ENCODE results near the gene CSF1.
"Not testable (repeated sequence)": the region's sequence is repeated elsewhere in the genome, so short reads cannot be mapped to it uniquely, and the experiment has no call there.

The CSF1 gene

DNA sequence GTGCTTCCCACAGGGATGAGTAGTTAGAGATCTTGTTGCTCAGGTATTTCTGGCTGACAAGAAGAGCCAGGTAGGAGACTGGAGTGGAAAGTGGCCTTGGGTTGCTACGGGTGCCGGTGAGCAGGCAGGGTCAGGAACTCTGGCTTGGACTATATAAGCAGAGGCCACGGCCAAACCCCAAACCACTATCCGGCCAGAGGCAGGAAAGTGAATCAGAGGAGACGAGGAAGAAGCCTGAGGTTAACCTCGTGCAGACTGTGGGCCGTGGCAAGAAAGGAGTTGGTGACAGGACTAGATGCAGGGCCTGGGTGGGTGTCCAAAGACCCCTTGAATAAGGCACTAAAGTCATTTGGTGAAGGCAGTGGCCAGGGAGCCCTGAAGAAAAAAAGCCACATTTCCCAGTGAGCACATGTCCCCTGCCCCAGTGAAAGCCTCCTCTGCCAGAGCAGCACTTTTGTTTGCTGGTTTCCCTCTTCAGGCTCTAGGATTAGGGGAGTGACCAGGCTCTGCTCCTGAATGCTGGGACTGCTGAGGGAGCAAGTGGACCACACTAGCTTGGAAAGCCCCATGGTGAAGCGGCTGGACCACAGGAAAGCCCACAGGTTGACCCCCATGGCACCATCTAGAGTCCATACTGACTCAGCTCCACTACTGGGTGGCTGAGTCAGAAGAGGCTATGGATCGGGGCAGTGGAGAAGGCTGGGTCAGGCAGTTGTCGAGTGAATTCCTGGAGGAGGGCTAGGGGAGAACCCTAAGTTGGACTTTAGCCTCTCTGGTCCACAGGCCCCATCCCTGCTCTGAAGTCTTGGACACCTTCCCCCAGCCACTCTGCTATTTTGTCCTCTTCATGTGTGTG is 23.4 kb downstream of the CSF1 start:
- DNase-seq (ENCODE audit: low read depth in 2 of 2, low spot score in 1 of 2), result no peak

DNA sequence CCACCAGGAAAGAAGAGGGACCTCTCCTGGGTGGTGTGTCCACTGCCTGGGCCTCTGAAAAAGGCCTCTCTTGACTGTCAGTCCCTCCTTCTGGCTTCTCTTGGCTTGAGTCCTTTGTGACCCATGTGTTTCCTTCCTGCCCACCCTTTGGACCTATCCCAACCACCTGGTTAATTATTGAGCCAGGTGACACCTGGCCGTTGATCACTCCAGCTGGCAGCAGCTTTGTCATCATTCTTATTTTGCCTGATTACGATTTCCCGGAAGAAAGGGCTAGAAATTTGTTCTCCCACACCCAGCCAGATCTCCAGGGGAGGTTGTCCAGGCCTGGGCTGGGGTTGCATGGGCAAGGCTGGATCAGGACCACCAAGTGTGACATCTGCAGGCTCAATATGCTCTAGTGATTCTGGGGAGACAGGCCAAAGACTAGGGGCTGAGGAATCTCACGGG is 24.8 kb downstream of the CSF1 start:
- DNase-seq (ENCODE audit: low read depth in 2 of 2, low spot score in 1 of 2), result no peak

DNA sequence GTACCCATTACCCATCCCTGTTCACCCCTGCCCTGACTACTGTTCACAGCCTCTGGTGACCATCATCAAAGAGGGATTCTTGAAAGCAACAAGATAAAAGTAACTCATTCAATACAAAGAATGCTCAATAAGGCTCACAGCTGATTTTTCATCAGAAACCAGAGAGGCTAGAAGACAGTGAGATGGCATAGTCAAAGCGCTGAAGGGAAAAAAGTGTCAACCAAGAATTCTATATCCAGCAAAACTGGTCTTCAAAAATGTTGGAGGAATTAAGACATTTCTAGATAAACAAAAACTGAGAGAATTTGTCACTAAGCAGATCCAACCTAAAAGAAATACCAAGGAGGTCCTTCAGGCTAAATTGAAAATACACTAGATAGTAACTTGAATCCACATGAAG is 27.1 kb downstream of the CSF1 start:
- DNase-seq (ENCODE audit: low read depth in 2 of 2, low spot score in 1 of 2), result no peak

DNA sequence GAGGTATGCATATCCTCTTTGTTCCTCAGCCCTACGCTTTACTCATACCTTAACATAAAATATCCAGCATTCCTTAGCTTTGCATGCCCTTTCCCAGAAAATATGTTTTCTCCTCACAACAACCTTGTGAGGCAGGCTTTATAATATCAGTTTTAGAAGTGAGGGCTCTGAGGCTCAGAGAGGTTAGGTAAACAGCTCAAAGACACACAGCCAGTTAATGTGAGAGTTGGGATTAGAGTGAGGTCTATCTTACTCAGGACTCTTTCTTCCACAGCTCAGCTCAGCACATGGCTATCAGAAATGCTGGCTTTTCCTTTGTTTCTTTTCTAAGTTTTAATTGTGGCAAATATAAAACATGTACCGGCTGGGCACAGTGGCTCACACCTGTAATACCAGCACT is 27.9 kb downstream of the CSF1 start:
- DNase-seq (ENCODE audit: low read depth in 2 of 2, low spot score in 1 of 2), result no peak

DNA sequence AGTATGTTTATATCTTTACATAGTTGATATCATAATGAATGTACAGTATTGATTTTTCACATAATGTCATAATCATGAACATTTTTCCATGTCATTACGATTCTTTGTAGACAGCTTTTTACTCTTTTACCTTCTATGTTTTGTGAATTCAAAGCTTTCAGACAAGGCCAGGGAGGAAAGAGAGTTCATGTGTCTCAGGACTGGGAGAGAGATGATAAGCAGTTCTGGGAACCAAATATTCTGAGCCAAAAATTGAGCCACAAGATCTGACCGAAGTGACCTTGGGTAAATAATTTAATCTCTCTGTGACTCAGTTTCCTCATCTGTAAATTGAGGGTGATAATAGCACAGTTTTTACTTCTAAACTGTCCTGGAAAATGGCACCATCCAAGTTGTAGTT is 31.8 kb downstream of the CSF1 start:
- DNase-seq (ENCODE audit: low read depth in 2 of 2, low spot score in 1 of 2), result no peak

DNA sequence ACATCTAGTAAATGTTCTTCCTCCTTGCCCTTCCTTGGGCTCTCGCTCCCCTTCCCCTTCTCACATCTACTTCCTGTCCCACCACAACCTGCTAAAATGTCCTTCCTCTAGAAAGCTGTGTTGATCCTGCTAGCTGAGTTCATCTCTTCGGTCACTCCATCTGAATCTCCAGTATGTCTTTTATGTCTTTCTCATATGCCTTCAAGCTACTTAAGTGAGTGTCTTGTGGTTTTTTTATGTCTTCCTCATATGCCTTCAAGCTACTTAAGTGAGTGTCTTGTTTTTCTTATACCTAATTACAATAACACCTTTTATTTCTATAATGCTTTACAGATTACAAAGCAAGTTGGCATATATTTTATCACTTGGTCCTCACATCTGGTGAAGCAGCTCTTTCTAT is 33.9 kb downstream of the CSF1 start:
- no peak for DNase-seq (ENCODE audit: low read depth in 2 of 2, low spot score in 1 of 2)

DNA sequence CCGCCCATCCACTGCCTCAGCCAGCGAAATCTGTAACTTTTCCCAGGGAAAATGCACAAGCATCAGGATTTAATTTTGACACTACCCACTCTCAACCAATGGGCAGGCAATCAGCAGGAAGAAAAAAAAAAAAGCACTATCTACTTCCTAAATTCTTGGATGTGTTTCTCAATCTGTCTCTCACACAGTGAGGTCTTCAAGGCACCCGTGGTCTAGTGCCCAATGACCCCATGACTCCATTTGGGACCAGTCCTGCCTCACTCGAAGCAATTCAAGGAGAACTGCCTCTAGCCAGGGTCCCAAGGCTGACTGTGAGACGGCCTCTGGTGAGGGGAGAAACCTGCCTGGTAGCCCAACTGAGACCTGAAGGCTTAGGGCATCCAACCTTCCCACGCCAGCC is 35.9 kb downstream of the CSF1 start:
- no peak for DNase-seq (ENCODE audit: low read depth in 2 of 2, low spot score in 1 of 2)

DNA sequence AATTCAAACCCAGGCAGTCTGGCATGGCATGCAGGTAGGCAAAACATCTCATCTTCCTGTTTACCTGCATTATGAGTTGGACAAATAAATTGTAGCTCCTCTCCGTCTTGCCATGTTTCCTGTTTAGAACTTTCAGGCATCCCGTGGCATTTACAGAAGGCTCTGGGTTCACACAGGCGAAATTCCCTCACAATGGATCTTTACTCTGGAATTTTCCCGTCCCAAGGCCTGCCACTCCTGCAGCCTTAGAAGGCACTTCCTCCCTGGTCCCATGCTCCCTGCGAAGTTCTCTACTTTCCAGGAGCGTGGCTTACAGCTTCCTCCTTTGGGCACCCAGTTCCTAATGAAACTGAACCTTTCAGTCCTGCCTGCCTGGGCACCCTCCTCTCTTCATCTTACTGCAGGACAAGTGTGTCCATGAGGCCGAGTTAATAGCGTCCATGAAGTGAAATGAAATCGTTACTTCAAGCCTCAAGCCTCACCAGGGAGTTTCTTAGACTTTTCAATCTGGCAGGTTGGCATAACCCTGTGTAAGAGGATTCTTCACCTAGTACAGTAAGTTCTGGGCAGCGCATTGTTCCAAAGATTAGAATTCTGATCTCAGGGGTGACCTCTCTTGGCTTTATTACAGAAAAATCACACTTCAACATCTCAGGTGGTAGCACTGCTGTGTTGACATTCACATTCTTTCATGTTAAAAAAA is 37.1 kb downstream of the CSF1 start:
- no peak for DNase-seq (ENCODE audit: low read depth in 2 of 2, low spot score in 1 of 2)

DNA sequence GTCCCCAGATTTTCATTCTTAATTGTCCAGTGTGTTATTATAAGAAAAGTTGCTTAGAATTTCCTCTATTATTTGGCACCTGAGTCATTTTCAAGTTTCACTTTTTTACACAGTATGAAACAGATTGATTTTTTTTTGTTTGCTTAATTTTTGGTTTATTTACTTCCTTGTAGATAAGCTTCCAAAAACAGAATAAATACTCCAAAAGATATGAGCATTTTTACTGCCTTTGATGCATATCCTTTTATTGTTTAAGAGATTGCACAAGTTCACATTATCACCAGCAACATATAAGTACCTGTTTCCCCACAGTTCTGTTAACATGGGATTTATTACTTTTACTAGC is 37.6 kb downstream of the CSF1 start:
- DNase-seq (ENCODE audit: low read depth in 2 of 2, low spot score in 1 of 2), result no peak

DNA sequence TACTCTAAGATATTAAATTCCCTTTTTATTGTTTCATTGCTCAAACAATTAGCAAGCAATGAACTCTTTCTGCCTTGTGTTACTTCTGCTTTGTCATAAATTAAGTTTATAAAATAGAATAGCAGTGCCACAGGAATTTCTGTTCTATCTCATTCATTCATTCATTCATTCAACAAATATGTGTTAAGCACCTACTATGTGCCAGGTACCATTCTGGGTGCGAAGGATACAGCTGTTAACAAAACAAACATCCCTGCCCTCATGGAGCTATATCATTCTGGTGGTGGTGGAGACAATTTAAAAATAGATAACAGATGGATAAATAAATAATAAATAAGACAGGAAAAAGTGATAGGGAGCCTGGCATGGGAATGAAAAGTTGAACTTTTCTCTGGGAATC is 39.4 kb downstream of the CSF1 start:
- no peak for DNase-seq (ENCODE audit: low read depth in 2 of 2, low spot score in 1 of 2)

DNA sequence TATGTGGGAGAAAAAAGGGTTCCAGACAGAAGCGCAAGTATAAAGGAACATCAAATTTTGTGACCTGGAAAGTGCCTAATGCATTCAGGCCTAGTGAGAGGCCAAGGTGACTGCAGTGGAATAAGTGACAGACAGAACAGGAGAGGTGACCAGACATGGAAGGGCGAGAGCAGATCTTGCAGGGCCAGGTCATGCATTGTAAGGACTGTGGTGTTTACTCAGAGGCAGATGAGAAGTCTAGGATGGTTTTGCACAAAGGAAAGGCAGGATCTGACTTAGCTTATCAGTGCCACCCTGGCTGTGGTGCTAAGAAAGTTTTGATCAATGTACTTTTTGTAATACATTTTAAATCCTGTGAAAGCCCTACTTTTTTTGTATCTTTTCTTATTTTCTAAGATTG is 39.9 kb downstream of the CSF1 start:
- no peak for DNase-seq (ENCODE audit: low read depth in 2 of 2, low spot score in 1 of 2)

DNA sequence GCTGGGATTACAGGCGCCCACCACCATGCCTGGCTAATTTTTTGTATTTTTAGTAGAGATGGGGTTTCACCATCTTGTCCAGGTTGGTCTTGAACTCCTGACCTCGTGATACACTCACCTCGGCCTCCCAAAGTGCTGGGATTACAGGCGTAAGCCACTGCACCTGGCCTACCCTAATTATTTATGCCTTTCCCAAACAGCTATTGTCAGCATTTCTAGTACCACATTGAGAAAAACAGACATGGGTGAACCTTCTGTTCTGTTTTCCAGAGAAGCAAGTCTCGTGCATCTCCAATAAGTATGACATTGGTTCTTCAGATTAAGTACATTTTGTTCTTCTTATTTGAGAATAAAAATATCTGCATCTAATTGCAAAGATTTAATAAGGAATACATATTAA is 40.9 kb downstream of the CSF1 start:
- not testable (repeated sequence) for DNase-seq (ENCODE audit: low read depth in 2 of 2, low spot score in 1 of 2)

DNA sequence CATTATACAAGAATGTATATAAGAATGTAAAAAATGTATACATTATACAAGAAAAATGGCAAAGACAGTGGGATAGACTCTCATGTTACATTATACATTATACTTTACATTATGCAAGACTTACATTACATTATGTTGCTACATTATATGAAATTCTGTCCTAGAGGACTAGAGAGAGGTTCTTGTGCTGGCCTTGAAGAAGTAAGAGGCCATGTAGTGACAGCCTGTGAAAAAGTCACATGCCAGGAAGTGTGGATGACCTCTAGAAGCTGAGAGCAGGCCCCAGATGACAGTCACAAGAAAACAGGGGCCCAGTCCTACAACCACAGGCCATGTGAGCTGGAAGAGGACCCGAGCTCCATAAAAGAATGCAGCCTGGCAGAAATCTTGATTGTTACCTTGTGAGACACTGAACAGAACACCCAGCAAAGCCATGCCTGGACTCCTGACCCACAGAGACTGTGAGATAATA is 43.4 kb downstream of the CSF1 start:
- no peak for DNase-seq (ENCODE audit: low read depth in 2 of 2, low spot score in 1 of 2)

DNA sequence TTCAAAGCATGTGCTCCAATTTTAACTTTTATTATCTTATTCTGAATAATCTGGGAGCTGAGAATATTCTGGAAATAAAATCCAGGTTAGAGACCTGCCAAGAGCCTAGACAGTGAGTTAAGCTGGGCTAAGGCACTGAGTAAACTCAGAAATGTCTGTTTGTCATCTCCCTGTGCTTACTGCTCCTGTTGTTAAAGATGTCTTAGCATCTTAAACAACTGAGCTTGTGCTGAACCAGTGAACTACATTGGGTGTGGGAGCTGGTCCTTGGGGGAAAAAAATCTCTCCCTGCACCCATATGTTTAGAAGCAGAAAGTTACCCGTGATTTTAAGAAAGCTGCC is 49.0 kb downstream of the CSF1 start:
- DNase-seq (ENCODE audit: low read depth in 2 of 2, low spot score in 1 of 2), result no peak

DNA sequence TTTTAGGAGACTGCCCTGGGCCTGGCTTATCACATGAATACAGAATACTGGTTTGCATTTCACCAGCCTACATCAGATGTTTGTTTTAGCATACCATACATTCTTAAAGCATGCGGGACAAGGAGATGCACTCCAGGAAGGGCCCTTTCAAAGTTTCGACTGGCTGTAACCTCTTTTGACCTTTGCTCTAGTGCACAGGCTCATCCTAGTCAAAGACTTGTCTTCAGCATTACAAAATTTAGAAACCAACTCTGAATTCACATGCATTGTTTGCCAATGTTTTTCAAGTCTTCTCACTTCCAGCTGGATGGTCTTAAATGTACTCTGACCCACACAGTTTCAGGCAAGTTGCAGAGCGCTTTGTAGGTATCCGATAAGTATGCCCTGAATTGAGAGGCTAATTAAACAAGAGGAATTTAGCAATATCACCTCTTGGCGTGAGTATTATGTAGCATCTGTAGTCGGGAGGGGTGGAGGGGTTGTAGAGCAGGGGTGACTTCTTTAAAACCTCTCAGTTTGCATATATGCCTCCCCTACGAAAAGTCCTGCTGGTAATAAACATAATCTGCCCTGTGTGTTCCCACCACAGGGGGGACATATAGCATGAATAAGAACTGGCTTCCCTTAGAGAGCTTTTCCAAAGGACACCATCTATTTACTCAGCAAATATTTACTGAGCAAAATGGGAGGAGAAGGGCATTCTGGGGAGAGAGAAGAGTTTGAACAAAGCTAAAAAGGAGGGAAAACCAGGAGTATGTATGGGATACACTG is 49.5 kb downstream of the CSF1 start:
- no peak for DNase-seq (ENCODE audit: low read depth in 2 of 2, low spot score in 1 of 2)

DNA sequence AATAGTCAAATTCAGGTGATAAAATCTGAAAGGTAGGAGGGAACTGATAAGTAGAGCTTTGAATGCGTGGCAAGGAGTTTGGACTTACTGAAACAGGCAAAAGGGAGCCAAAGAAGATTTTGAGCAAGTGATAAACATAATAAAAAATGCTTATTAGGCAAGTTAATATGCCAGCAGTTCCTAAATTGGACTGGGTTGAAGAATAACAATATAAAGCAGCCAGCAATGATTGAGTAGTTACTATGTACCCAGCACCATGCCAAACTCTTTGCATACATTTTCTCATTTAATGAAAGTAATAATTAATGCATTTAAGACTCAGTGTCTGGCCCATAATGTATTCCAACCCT is 50.1 kb downstream of the CSF1 start:
- no peak for DNase-seq (ENCODE audit: low read depth in 2 of 2, low spot score in 1 of 2)

DNA sequence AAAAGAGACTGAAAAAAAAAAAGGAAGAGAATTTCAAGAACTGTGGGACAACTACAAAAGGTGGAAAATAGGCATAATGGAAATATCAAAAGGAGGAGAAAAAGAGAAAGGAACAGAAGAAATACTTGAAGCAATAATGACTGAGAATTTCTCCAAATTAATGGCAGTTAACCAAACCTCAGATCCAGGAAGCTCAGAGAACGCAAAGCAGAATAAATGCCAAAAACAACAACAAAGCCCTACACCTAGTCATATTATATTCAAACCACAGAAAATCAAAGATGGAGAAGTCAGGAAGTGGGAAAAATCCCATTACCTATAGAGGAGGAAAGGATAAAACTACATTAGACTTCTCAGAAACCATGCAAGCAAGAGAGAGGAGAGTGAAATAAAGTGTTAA is 53.2 kb downstream of the CSF1 start:
- DNase-seq (ENCODE audit: low read depth in 2 of 2, low spot score in 1 of 2), result no peak

DNA sequence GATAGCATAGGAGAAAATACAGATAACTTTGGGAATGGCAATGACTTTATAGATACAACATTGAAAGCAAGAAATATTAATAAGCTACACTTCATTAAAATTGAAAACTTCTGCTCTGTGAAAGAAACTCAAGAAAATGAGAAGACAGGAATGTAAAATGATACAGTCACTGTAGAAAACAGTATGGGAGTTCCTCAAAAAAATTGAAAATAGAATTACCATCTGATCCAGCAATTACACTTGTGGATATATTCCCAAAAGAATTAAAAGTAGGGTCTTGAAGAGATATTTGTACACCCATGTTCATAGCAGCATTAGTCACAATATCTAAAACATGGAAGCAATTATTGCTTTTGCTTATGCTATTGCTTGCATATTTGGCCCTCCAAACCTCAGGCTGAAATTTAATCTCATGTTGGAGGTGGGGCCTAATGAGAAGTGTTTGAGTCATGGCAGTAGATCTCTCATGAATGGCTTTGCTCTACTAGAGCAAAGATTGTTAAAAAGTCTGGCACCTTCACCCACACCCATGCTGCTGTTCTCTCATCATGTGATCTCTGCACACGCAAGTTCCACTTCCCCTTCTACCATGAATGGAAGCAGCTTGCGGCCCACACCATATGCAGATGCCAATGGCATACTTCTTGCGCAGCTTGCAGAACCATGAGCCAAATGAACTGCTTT is 58.6 kb downstream of the CSF1 start:
- DNase-seq (ENCODE audit: low read depth in 2 of 2, low spot score in 1 of 2), result no peak

DNA sequence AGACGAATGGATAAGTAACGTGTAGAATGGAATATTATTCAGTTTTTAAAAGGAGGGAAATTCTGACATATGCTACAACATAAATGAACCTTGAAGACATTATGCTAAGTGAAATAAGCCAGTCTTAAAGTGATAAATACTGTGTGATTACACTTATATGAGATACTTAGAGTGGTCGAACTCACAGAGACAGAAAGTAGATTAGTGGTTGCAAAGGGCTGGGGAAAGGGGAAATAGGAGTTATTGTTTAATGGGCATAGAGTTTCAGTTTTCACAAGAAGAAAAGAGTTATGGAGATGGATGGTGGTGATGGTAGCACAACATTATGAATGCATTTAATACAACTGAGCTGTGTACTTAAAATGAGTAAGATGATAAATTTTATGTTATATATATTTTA is 59.3 kb downstream of the CSF1 start:
- DNase-seq (ENCODE audit: low read depth in 2 of 2, low spot score in 1 of 2), result no peak

DNA sequence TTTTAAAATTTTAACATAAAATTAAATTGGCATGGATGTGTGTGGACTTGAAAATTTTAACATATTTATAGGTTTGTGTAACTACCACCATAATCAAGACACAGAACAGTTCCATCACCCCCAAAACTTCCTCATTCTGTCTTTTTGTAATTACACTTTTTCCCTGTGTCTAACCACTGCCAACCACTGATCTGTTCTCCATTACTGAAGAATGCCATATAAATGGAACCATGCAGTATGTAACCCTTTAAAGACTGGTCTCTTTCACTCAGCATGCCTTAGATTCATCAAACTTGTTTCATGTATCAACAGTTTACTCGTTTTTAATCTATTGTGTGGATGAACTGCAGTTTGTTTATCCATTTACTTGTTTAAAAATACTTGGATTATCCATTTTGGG is 60.9 kb downstream of the CSF1 start:
- no peak for DNase-seq (ENCODE audit: low read depth in 2 of 2, low spot score in 1 of 2)

DNA sequence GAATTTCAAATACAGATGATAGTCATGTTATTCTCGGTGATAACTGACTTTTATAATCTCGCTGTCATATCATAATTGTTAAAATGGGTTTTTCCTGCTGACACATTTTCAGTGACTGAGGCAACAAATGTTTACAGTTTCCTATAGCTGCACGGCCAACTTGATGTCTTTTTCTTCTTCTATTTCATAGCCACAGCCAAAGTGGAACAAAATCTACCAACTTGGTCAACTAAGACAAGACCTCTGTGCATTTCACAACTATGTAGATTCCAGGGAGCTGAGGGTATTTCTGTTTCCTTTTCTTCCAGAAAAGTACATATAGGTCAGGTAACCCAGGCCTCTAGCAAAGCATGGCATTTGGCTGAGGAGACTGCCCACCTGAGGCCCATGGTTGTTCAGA is 63.5 kb downstream of the CSF1 start:
- no peak for DNase-seq (ENCODE audit: low read depth in 2 of 2, low spot score in 1 of 2)

DNA sequence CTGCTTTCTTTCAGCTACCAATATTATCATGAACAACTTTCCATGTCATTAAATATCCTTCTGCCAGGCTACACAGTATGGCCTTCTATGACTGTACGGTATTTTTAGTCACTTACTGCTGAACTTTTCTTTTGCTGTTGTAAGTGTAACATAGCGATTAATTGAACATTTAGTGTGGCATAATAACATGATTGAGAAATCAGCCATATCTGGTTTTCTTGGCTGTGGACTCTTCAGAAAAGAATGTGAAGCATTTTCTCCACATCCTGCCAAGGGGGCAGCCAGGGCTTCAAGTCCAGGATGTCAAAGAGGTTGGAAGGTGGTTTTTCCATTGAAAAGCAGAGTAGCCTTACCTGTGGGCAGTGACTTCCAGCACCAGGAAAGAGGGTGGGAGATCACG is 65.1 kb downstream of the CSF1 start:
- no peak for DNase-seq (ENCODE audit: low read depth in 2 of 2, low spot score in 1 of 2)

Measured in stimulated activated CD8-positive, alpha-beta memory T cell treated with anti-CD3 and anti-CD28 coated beads, Interleukin-4, amount 100 ng/mL, for 1 hour (primary cell).